Gastrocnemius medialis (tissue), 4 donors: Measurements from ENCODE around the gene BLMH.

Source experiments
- POLR2A ChIP-seq, 2 donors: fragments of 450-650 bp; IDR thresholded peaks; one replicate each; pipeline ENCODE4 v1.6.1; 2017; ENCODE audit warnings: antibody characterized with exemption in 2 of 2, mild to moderate bottlenecking in 2 of 2, moderate library complexity in 2 of 2
- TF ChIP-seq, protein P1 (sequence below), 5 experiments: fragments of 450-650 bp in 3 of 5; fragments of 200-600 bp in 2 of 5; sonication (generic) in 2 of 5; IDR thresholded peaks in 4 of 5; conservative IDR thresholded peaks in 1 of 5; 1 replicate in 4 of 5; 2 replicates in 1 of 5; pipeline ENCODE4 v1.5.1; 2016 to 2019; ENCODE audit warnings: antibody characterized with exemption in 5 of 5, mild to moderate bottlenecking in 3 of 5, moderate library complexity in 3 of 5

DNA sequence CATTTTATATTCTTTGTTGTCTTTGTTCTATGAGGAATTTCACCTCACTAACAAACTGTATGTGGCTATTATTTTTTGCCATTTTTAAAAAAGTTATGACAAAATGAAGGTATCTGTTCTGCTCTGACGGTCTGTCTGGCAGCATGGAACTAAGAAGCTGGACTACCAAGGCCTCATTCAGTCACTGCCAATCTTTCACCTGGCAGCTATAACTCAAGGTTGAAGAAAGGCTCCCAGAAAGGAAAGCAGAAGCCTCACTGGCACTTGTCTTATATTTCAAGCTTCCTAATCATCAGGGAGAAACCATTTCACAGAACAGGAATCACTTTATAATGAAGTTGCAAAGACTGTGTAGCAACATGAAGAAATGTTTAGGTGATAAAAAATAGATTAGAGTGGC lies 37.6 kb downstream of the BLMH start:
- TF ChIP-seq, protein P1, sequence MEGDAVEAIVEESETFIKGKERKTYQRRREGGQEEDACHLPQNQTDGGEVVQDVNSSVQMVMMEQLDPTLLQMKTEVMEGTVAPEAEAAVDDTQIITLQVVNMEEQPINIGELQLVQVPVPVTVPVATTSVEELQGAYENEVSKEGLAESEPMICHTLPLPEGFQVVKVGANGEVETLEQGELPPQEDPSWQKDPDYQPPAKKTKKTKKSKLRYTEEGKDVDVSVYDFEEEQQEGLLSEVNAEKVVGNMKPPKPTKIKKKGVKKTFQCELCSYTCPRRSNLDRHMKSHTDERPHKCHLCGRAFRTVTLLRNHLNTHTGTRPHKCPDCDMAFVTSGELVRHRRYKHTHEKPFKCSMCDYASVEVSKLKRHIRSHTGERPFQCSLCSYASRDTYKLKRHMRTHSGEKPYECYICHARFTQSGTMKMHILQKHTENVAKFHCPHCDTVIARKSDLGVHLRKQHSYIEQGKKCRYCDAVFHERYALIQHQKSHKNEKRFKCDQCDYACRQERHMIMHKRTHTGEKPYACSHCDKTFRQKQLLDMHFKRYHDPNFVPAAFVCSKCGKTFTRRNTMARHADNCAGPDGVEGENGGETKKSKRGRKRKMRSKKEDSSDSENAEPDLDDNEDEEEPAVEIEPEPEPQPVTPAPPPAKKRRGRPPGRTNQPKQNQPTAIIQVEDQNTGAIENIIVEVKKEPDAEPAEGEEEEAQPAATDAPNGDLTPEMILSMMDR (IDR thresholded peaks at IDR 0.05 in 4 of 5, conservative IDR thresholded peaks at IDR 0.05 in 1 of 5), result no peak
- no peak for TF ChIP-seq POLR2A (IDR thresholded peaks at IDR 0.05)
